MG63 (cell line): ENCODE measurements around the gene TTC5. TPM values are rescaled to one million over a fixed set of nuclear protein-coding genes. Genes with fewer than 3 reads are reported as not detected.

ENCODE experiments used
- total RNA-seq: library from RNA; depleted of rRNA; stranded (reverse); fragments of >200 nt; shearing (Covaris generic); gene quantifications from 2 replicates; pipeline ENCODE4 v1.2.3, GENCODE V29; 2014; ENCODE audit warnings: low replicate concordance; rRNA removed

TTC5 gene
- total RNA-seq, 1 experiment from 2014 or later, result 12.6 TPM

Other genes with a start within 250 kb of the TTC5 start
- gene OR4L1, start 245.9 kb downstream of the TTC5 start, total RNA-seq, result not detected in 2 replicates
- not detected in 2 replicates for gene OR4K17, start 195.2 kb downstream of the TTC5 start, total RNA-seq
- not detected in 2 replicates for gene OR4N5, start 167.1 kb downstream of the TTC5 start, total RNA-seq
- not detected in 2 replicates for gene OR11G2, start 115.1 kb downstream of the TTC5 start, total RNA-seq
- gene OR11H6, start 82.2 kb downstream of the TTC5 start, total RNA-seq, result not detected in 2 replicates
- not detected in 2 replicates for gene OR11H7, start 77.0 kb downstream of the TTC5 start, total RNA-seq
- gene OR11H4, start 66.7 kb downstream of the TTC5 start, total RNA-seq, result not detected in 2 replicates
- gene CCNB1IP1, start 27.3 kb upstream of the TTC5 start, total RNA-seq, result 38.0 and 151 TPM in 2 replicates
- 5.9 and 7.5 TPM in 2 replicates for gene PARP2, start 37.7 kb upstream of the TTC5 start, total RNA-seq
- 7.4 and 8.8 TPM in 2 replicates for gene TEP1, start 107.5 kb upstream of the TTC5 start, total RNA-seq
- gene KLHL33, start 130.2 kb upstream of the TTC5 start, total RNA-seq, result not detected in 2 replicates
- gene OSGEP, start 148.9 kb upstream of the TTC5 start, total RNA-seq, result 31.7 and 47.5 TPM in 2 replicates
- gene APEX1, start 149.3 kb upstream of the TTC5 start, total RNA-seq, result 145 and 217 TPM in 2 replicates
- gene PIP4P1, start 155.5 kb upstream of the TTC5 start, total RNA-seq, result 21.4 and 23.3 TPM in 2 replicates
- 21.3 and 26.7 TPM in 2 replicates for gene PNP, start 163.5 kb upstream of the TTC5 start, total RNA-seq
- gene RNASE10, start 199.6 kb upstream of the TTC5 start, total RNA-seq, result not detected in 2 replicates